ENCODE results near the gene CCKAR.

Gene CCKAR

DNA sequence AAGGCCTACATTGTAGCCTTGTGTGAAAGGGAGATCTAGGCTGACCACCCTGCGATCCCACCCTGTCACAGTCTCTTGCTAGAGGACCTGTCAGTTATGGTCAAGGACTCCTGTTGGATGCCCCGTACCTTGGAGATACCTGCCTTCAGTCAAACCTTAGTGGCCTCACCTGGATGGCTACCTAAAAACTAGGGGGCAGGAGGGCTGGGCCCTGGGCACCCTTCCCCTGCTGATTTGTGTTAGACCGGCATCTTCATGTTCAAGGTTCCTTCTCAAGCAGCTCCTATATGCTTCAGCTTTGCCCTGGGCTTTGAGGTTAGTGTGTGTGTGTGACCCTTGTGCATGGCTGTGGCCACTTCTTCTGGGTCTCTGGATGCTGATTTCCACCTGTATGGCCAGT lies 35.3 kb downstream of the CCKAR start:
- TF ChIP-seq, protein P1, sequence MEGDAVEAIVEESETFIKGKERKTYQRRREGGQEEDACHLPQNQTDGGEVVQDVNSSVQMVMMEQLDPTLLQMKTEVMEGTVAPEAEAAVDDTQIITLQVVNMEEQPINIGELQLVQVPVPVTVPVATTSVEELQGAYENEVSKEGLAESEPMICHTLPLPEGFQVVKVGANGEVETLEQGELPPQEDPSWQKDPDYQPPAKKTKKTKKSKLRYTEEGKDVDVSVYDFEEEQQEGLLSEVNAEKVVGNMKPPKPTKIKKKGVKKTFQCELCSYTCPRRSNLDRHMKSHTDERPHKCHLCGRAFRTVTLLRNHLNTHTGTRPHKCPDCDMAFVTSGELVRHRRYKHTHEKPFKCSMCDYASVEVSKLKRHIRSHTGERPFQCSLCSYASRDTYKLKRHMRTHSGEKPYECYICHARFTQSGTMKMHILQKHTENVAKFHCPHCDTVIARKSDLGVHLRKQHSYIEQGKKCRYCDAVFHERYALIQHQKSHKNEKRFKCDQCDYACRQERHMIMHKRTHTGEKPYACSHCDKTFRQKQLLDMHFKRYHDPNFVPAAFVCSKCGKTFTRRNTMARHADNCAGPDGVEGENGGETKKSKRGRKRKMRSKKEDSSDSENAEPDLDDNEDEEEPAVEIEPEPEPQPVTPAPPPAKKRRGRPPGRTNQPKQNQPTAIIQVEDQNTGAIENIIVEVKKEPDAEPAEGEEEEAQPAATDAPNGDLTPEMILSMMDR (conservative IDR thresholded peaks at IDR 0.05; ENCODE audit: low read depth, low read length), result no peak
- no peak for DNase-seq (ENCODE audit: low read depth)
- H3K4me3 ChIP-seq (ENCODE audit: low read depth, low read length), result no peak overlapping the region

- no peak overlapping the region for H3K4me3 ChIP-seq (ENCODE audit: low read depth, low read length)
- DNase-seq (ENCODE audit: low read depth), result no peak
- TF ChIP-seq, protein P1 (conservative IDR thresholded peaks at IDR 0.05; ENCODE audit: low read depth, low read length), result no peak
Observed at GRCh38 chr4:26452565-26453531, 37.4 kb downstream of the CCKAR start.

GRCh38 chr4:26451597-26451996 lies 38.7 kb downstream of the CCKAR start:
- TF ChIP-seq, protein P1 (conservative IDR thresholded peaks at IDR 0.05; ENCODE audit: low read depth, low read length), result no peak
- H3K4me3 ChIP-seq (ENCODE audit: low read depth, low read length), result no peak overlapping the region
- DNase-seq (ENCODE audit: low read depth), result no peak

DNA sequence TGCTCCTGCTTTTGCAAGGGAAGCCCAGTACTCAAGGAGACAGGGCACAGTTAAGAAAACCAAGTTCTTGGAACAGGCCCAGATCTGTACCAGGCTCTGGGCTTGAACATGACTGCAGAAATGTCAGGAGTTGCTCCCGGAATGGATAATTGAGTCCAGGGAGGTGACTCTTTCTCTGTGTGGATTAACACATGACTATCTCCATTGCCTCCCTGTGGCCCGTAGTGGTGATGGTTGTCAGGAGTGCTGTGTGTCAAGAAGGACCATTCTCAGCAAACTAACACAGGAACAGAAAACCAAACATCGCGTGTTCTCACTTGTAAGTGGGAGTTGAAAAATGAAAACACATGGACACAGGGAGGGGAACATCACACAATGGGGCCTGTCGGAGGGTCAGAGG lies 39.9 kb downstream of the CCKAR start:
- no peak overlapping the region for H3K4me3 ChIP-seq (ENCODE audit: low read depth, low read length)
- no peak for DNase-seq (ENCODE audit: low read depth)
- TF ChIP-seq, protein P1 (conservative IDR thresholded peaks at IDR 0.05; ENCODE audit: low read depth, low read length), result no peak

DNA sequence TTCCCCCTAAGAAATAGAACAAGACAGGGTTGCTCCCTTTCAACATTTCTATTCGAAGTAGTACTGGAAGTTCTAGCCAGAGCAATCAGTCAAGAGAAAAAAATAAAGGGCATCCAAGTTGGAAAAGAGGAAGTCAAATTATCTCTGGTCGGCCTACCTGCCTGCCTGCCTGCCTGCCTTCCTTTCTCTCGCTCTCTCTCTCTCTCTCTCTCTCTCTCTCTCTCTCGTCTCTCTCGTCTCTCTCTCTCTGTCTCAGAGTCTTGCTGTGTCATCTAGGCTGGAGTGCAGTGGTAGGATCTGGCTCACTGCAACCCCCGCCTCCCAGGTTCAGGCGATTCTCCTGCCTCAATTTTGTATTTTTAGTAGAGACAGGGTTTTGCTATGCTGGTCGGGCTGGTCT lies 42.9 kb downstream of the CCKAR start:
- no peak for DNase-seq (ENCODE audit: low read depth)
- H3K4me3 ChIP-seq (ENCODE audit: low read depth, low read length), result no peak overlapping the region
- TF ChIP-seq, protein P1 (conservative IDR thresholded peaks at IDR 0.05; ENCODE audit: low read depth, low read length), result no peak

GRCh38 chr4:26441771-26442170 lies 48.5 kb downstream of the CCKAR start:
- no peak overlapping the region for H3K4me3 ChIP-seq (ENCODE audit: low read depth, low read length)
- no peak for DNase-seq (ENCODE audit: low read depth)
- TF ChIP-seq, protein P1 (conservative IDR thresholded peaks at IDR 0.05; ENCODE audit: low read depth, low read length), result no peak

DNA sequence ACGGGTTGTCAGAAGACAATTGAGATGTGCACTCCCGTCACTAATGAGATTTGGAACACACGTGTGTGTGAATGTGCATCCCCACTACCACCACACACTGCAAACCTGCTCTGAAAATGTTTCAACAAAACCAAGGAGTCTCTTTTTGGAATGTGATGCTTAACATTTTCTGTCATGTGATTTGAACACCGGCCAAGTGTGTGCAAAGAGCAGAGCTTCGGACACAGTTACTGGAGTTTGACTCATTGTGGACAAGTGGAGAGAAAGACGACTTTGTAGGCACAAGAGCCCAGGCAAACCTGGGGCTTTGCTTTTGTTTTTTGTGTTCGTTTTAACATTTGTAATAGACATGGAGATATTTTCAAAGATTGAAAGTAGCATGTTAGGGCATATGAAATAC lies 49.2 kb downstream of the CCKAR start:
- TF ChIP-seq, protein P1 (conservative IDR thresholded peaks at IDR 0.05; ENCODE audit: low read depth, low read length), result no peak
- no peak overlapping the region for H3K4me3 ChIP-seq (ENCODE audit: low read depth, low read length)
- DNase-seq (ENCODE audit: low read depth), result peak; percentile 72

Data from choroid plexus epithelial cell (primary cell).